Right lobe of liver (tissue), 4 donors: ENCODE results near the gene EHHADH.

ENCODE experiments used
- POLR2A ChIP-seq: fragments of 450-650 bp; IDR thresholded peaks from one replicate; pipeline ENCODE4 v1.6.1; 2017; ENCODE audit warnings: antibody characterized with exemption, mild to moderate bottlenecking
- TF ChIP-seq, protein P1 (sequence below), 4 donors: fragments of 200-600 bp in 3 of 4; fragments of 450-650 bp in 1 of 4; IDR thresholded peaks; one replicate each; pipeline versions ENCODE4 v1.5.1 to v1.8.0; 2016 to 2022; ENCODE audit warnings: antibody characterized with exemption in 4 of 4, mild to moderate bottlenecking in 2 of 4
- donor health status: DM: no; HTN: no; CAD: no.
- donor health status: DM: no; HTN: no; CAD: no.
- donor health status: DM: no; HTN: yes; CAD: no.

DNA sequence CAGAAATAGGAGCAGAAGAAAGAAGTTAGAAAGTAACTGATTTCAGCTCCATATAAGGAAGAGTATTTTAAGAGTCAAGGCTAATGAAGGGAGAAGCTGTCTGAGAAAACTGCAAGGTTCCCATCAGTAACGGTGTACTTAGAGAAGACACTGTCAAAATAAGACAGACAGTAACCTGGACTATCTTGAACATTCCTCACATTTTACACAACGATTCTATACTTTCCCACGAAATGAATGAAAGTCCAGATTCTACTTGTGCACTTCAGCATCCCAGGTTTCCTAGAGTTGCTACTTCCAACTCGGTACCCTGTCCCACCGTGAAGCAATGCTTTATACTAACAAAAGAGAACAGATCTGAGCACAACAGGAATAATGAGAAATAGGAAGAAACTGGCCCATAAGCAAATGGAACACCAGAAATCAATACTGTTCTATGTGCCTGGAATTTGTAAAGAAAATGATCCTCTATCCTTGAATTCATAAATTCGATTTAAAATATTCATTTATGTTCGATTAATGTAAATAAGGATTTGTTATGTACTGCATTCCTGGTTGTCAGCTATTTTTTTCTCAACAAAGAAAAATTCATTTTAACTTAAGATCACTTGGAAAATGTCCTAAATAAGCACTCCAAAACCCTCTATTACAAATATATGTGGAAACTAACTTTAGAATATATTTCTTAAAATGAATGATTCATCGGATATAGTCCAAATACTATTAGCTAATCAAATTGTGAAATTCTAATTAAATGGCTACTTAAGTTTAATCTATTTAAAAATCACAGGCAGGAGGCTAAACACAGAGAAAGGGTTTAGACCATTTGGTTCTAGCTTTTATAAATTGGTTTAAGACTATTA is 102.5 kb downstream of the EHHADH start:
- TF ChIP-seq, protein P1, sequence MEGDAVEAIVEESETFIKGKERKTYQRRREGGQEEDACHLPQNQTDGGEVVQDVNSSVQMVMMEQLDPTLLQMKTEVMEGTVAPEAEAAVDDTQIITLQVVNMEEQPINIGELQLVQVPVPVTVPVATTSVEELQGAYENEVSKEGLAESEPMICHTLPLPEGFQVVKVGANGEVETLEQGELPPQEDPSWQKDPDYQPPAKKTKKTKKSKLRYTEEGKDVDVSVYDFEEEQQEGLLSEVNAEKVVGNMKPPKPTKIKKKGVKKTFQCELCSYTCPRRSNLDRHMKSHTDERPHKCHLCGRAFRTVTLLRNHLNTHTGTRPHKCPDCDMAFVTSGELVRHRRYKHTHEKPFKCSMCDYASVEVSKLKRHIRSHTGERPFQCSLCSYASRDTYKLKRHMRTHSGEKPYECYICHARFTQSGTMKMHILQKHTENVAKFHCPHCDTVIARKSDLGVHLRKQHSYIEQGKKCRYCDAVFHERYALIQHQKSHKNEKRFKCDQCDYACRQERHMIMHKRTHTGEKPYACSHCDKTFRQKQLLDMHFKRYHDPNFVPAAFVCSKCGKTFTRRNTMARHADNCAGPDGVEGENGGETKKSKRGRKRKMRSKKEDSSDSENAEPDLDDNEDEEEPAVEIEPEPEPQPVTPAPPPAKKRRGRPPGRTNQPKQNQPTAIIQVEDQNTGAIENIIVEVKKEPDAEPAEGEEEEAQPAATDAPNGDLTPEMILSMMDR (IDR thresholded peaks at IDR 0.05): no peak
- TF ChIP-seq POLR2A: no peak
